BLaER1 (cell line): ENCODE results near the gene MTUS2.

Experiments
- H3K27ac ChIP-seq: shearing (Covaris generic); formaldehyde crosslinking; 2 replicates; pipeline ENCODE4 v1.8.1; 2022
- H3K27me3 ChIP-seq: shearing (Covaris generic); formaldehyde crosslinking; 2 replicates; pipeline ENCODE4 v1.8.1; 2022
- H3K36me3 ChIP-seq: shearing (Covaris generic); formaldehyde crosslinking; 2 replicates; pipeline ENCODE4 v1.8.1; 2022
- H3K4me1 ChIP-seq: shearing (Covaris generic); formaldehyde crosslinking; 2 replicates; pipeline ENCODE4 v1.8.1; 2022
- H3K4me2 ChIP-seq: shearing (Covaris generic); formaldehyde crosslinking; 2 replicates; pipeline ENCODE4 v1.8.1; 2022
- H3K4me3 ChIP-seq: shearing (Covaris generic); formaldehyde crosslinking; 2 replicates; pipeline ENCODE4 v1.8.1; 2022
- H3K9ac ChIP-seq: shearing (Covaris generic); formaldehyde crosslinking; 2 replicates; pipeline ENCODE4 v1.8.1; 2022
- H3K9me3 ChIP-seq: shearing (Covaris generic); formaldehyde crosslinking; 2 replicates; pipeline ENCODE4 v1.8.1; 2022
- H4K20me1 ChIP-seq: shearing (Covaris generic); formaldehyde crosslinking; 2 replicates; pipeline ENCODE4 v1.8.1; 2022
- Cebpa-rat ChIP-seq: shearing (Covaris generic); IDR thresholded peaks from 2 replicates; pipeline ENCODE4 v1.8.1; 2022

Gene MTUS2

GRCh38 chr13:29514720-29515310 lies 694.7 kb downstream of the MTUS2 start:
- no peak overlapping the region for H3K27ac ChIP-seq
- no peak overlapping the region for H3K9ac ChIP-seq
- peaks cover 97% of the 10 kb centered on the region for H3K36me3 ChIP-seq
- H3K4me3 ChIP-seq: no peak overlapping the region
- H3K4me2 ChIP-seq: no peak overlapping the region
- H3K4me1 ChIP-seq: peaks cover 11% of the 10 kb centered on the region
- no peaks in the 10 kb centered on the region for H3K27me3 ChIP-seq
- TF ChIP-seq Cebpa-rat: no peak
- no peaks in the 10 kb centered on the region for H3K9me3 ChIP-seq
- H4K20me1 ChIP-seq: peaks cover 67% of the 10 kb centered on the region

DNA sequence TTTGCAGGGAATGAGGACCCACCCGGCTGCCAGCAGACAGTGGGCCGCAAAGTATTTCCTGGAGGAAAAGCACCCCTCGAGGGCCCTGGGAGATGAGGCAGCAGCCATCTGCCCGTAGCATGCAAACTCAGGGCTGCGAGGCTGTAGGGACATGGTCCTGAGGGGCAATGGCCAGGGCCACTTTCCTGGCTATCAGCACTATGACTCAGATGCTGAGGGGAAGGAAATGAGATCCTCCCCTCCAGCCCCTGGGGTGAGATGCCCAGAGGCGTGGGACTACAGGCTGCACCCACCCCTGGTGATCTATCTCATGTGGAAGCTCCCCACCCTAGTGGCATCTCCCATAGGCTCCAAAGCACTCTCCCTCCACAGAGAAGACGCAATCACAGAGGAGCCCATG lies 695.2 kb downstream of the MTUS2 start:
- TF ChIP-seq Cebpa-rat: no peak
- Histone ChIP-seq H3K27me3 (no peaks in the 10 kb centered on the region), H3K4me1 (peaks cover 11% of the 10 kb centered on the region), H3K4me3 (no peak overlapping the region), H3K36me3 (peaks cover 99% of the 10 kb centered on the region), H3K4me2 (no peak overlapping the region), H3K9ac (no peak overlapping the region), H3K27ac (no peak overlapping the region), H3K9me3 (no peaks in the 10 kb centered on the region), H4K20me1 (peaks cover 61% of the 10 kb centered on the region)

GRCh38 chr13:29516012-29516411 lies 695.9 kb downstream of the MTUS2 start:
- no peak overlapping the region for H3K4me2 ChIP-seq
- no peak overlapping the region for H3K9ac ChIP-seq
- H3K36me3 ChIP-seq: peaks cover 100% of the 10 kb centered on the region
- H3K27ac ChIP-seq: no peak overlapping the region
- peaks cover 55% of the 10 kb centered on the region for H4K20me1 ChIP-seq
- H3K9me3 ChIP-seq: no peaks in the 10 kb centered on the region
- peaks cover 11% of the 10 kb centered on the region for H3K4me1 ChIP-seq
- no peak overlapping the region for H3K4me3 ChIP-seq
- no peak for TF ChIP-seq Cebpa-rat
- H3K27me3 ChIP-seq: no peaks in the 10 kb centered on the region

DNA sequence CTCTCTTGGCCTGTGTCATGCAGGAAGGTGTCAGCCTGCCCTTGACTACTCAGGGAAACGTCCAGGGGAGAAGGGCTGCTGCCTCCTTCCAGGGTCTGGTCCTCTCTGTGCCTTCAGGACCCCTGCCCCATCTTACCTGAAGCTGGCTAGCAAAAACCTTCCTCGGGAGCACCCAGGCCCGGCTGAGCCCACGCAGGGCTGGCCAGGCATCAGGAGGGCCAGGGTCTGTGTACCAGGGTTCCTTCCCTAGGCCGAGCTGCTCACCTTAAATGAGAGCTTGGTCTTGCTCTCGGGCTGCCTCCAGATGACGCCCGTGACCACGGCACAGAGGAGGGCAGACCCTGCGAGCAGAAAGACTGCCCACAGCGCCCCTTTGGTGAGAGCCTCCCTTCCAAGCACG lies 696.7 kb downstream of the MTUS2 start:
- no peak for TF ChIP-seq Cebpa-rat
- H3K27ac ChIP-seq: no peak overlapping the region
- no peak overlapping the region for H3K4me2 ChIP-seq
- H3K36me3 ChIP-seq: peaks cover 100% of the 10 kb centered on the region
- H3K4me3 ChIP-seq: no peak overlapping the region
- H3K27me3 ChIP-seq: no peaks in the 10 kb centered on the region
- H3K9me3 ChIP-seq: no peaks in the 10 kb centered on the region
- H3K9ac ChIP-seq: 0 out of 2 replicates have a peak overlapping the region, but pooled peaks have one; percentile 10
- peaks cover 3% of the 10 kb centered on the region for H3K4me1 ChIP-seq
- peaks cover 46% of the 10 kb centered on the region for H4K20me1 ChIP-seq

GRCh38 chr13:29519921-29520320 lies 699.8 kb downstream of the MTUS2 start:
- peaks cover 21% of the 10 kb centered on the region for H3K4me1 ChIP-seq
- no peak overlapping the region for H3K4me2 ChIP-seq
- H3K36me3 ChIP-seq: peaks cover 100% of the 10 kb centered on the region
- peaks cover 52% of the 10 kb centered on the region for H4K20me1 ChIP-seq
- H3K27me3 ChIP-seq: no peaks in the 10 kb centered on the region
- H3K9ac ChIP-seq: no peak overlapping the region
- no peak for TF ChIP-seq Cebpa-rat
- H3K9me3 ChIP-seq: no peaks in the 10 kb centered on the region
- no peak overlapping the region for H3K4me3 ChIP-seq
- no peak overlapping the region for H3K27ac ChIP-seq

- Histone ChIP-seq H3K4me1 (peaks cover 29% of the 10 kb centered on the region), H3K36me3 (peaks cover 99% of the 10 kb centered on the region), H3K4me2 (no peak overlapping the region), H4K20me1 (peaks cover 52% of the 10 kb centered on the region), H3K4me3 (no peak overlapping the region), H3K9ac (no peak overlapping the region), H3K27me3 (no peaks in the 10 kb centered on the region), H3K9me3 (no peaks in the 10 kb centered on the region), H3K27ac (no peak overlapping the region)
- TF ChIP-seq Cebpa-rat: no peak
Measured at GRCh38 chr13:29520671-29521070, 700.5 kb downstream of the MTUS2 start.

GRCh38 chr13:29521336-29521735 lies 701.2 kb downstream of the MTUS2 start:
- peaks cover 52% of the 10 kb centered on the region for H4K20me1 ChIP-seq
- H3K36me3 ChIP-seq: peaks cover 99% of the 10 kb centered on the region

GRCh38 chr13:29522044-29522685 lies 702.0 kb downstream of the MTUS2 start:
- Histone ChIP-seq H3K27ac (no peak overlapping the region), H3K9me3 (no peaks in the 10 kb centered on the region), H3K4me1 (peaks cover 33% of the 10 kb centered on the region), H3K4me3 (no peak overlapping the region), H3K36me3 (peaks cover 99% of the 10 kb centered on the region), H3K9ac (no peak overlapping the region), H4K20me1 (peaks cover 46% of the 10 kb centered on the region), H3K27me3 (no peaks in the 10 kb centered on the region), H3K4me2 (no peak overlapping the region)
- no peak for TF ChIP-seq Cebpa-rat

More at GRCh38 chr13:29521336-29521735, 701.2 kb downstream of the MTUS2 start:
- Histone ChIP-seq H3K4me3 (no peak overlapping the region), H3K4me2 (no peak overlapping the region), H3K9me3 (no peaks in the 10 kb centered on the region), H3K9ac (no peak overlapping the region), H3K27me3 (no peaks in the 10 kb centered on the region), H3K27ac (no peak overlapping the region), H3K4me1 (peaks cover 33% of the 10 kb centered on the region)
- no peak for TF ChIP-seq Cebpa-rat

- peaks cover 33% of the 10 kb centered on the region for H3K4me1 ChIP-seq
- H3K4me3 ChIP-seq: no peak overlapping the region
- peaks cover 99% of the 10 kb centered on the region for H3K36me3 ChIP-seq
- no peak for TF ChIP-seq Cebpa-rat
- peak overlapping the region; percentile 60 for H3K27ac ChIP-seq
- peak overlapping the region; percentile 69 for H3K4me2 ChIP-seq
- H4K20me1 ChIP-seq: peaks cover 41% of the 10 kb centered on the region; the same call in 1 of the 2 replicates
- H3K27me3 ChIP-seq: no peaks in the 10 kb centered on the region
- H3K9me3 ChIP-seq: no peaks in the 10 kb centered on the region
- H3K9ac ChIP-seq: no peak overlapping the region
Measured at GRCh38 chr13:29523199-29523961, 703.2 kb downstream of the MTUS2 start.

DNA sequence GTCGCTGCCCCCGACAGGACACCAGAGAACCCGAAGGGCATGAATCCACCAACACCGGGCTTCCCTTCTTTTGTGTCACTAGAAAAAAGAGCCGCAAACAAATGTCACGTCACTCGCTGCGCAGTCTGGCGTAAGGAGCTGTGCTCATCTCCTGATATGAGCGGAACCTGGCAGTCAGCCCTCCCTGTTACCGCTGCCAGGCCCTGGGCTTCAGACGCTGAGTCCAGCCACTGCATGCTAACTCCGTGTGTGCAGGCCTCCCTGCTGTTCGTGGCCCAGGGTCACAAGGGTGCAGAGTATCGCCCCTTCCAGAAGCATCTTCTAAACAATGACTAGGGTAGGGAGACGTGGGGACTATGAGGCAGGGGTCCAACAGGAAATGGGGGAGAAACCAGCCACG lies 704.0 kb downstream of the MTUS2 start:
- no peak overlapping the region for H3K4me3 ChIP-seq
- H3K27me3 ChIP-seq: no peaks in the 10 kb centered on the region
- no peak for TF ChIP-seq Cebpa-rat
- peak overlapping the region; percentile 38; the same call in 1 of the 2 replicates for H3K9ac ChIP-seq
- peaks cover 36% of the 10 kb centered on the region for H3K4me1 ChIP-seq
- H3K36me3 ChIP-seq: peaks cover 99% of the 10 kb centered on the region
- peak overlapping the region; percentile 69 for H3K4me2 ChIP-seq
- no peaks in the 10 kb centered on the region for H3K9me3 ChIP-seq
- peaks cover 45% of the 10 kb centered on the region; the same call in 1 of the 2 replicates for H4K20me1 ChIP-seq
- peak overlapping the region; percentile 60 for H3K27ac ChIP-seq
